CD4-positive, alpha-beta memory T cell (primary cell): Measurements from ENCODE around the gene OBSL1. TPM values are rescaled to one million over a fixed set of nuclear protein-coding genes. Genes with fewer than 3 reads are reported as not detected.

ENCODE experiments used
- CTCF ChIA-PET: fragments of 350-600 bp; sonication (Branson Sonifier 250); formaldehyde crosslinking; loops from one replicate; lab custom pipeline; 2021; ENCODE audit warnings: inconsistent platforms; ENCODE audit not compliant: partially characterized antibody; lab: Charles Lee
- POLR2A ChIA-PET: fragments of 350-600 bp; sonication (Branson Sonifier 250); formaldehyde crosslinking; loops from one replicate; lab custom pipeline; 2021; ENCODE audit not compliant: partially characterized antibody; lab: Charles Lee
- DNase-seq, 5 donors: peaks; one replicate each; pipeline versions ENCODE4 v3.0.0 to v3.0.0-alpha.2; 2020 to 2022; ENCODE audit warnings: mixed read lengths in 1 of 5
- H3K27ac ChIP-seq: one replicate; pipeline ENCODE4 v1.7.0; 2013; ENCODE audit warnings: low read depth, low read length
- H3K27me3 ChIP-seq: 2 replicates; pipeline ENCODE4 v1.7.0; 2013; ENCODE audit warnings: mild to moderate bottlenecking, low read length, moderate library complexity; ENCODE audit not compliant: insufficient read depth
- H3K36me3 ChIP-seq: 2 replicates; pipeline ENCODE4 v1.7.0; 2013; ENCODE audit warnings: mild to moderate bottlenecking, low read length, moderate library complexity; ENCODE audit not compliant: insufficient read depth
- H3K4me1 ChIP-seq: 2 replicates; pipeline ENCODE4 v1.7.0; 2013; ENCODE audit warnings: mild to moderate bottlenecking, low read length, moderate library complexity; ENCODE audit not compliant: insufficient read depth
- H3K4me3 ChIP-seq, 2 donors: one replicate each; pipeline ENCODE4 v1.7.0; 2013; ENCODE audit warnings: low read length in 2 of 2, mild to moderate bottlenecking in 1 of 2
- H3K9me3 ChIP-seq, 2 donors: one replicate each; pipeline ENCODE4 v1.7.0; 2013; ENCODE audit warnings: low read length in 2 of 2, control low read depth in 1 of 2; ENCODE audit not compliant: control insufficient read depth in 1 of 2
- H3K27ac Mint-ChIP-seq, 7 donors: one replicate each; pipeline ENCODE4 v1.8.0; 2020 to 2021; ENCODE audit warnings: mixed read lengths in 7 of 7, mild to moderate bottlenecking in 6 of 7, inconsistent platforms in 3 of 7, moderate library complexity in 3 of 7
- H3K27me3 Mint-ChIP-seq, 2 donors: one replicate each; pipeline ENCODE4 v1.8.0; 2020 to 2021; ENCODE audit warnings: mixed read lengths in 2 of 2
- H3K36me3 Mint-ChIP-seq, 2 donors: one replicate each; pipeline ENCODE4 v1.8.0; 2020 to 2021; ENCODE audit warnings: mixed read lengths in 2 of 2, inconsistent platforms in 1 of 2, mild to moderate bottlenecking in 1 of 2
- H3K4me1 Mint-ChIP-seq, 4 donors: one replicate each; pipeline ENCODE4 v1.8.0; 2020 to 2021; ENCODE audit warnings: mixed read lengths in 4 of 4, mild to moderate bottlenecking in 1 of 4
- H3K4me3 Mint-ChIP-seq, 8 donors: one replicate each; pipeline ENCODE4 v1.8.0; 2020 to 2021; ENCODE audit warnings: mixed read lengths in 8 of 8, mild to moderate bottlenecking in 7 of 8, moderate library complexity in 6 of 8, inconsistent platforms in 3 of 8
- H3K9me3 Mint-ChIP-seq, 8 donors: one replicate each; pipeline ENCODE4 v1.8.0; 2020 to 2021; ENCODE audit warnings: mixed read lengths in 8 of 8, mild to moderate bottlenecking in 5 of 8, inconsistent platforms in 3 of 8, moderate library complexity in 1 of 8
- intact Hi-C: fragments of 100-400 bp; cut with micrococcal nuclease; formaldehyde crosslinking; loops from one replicate; pipeline ENCODE4 v1.15.1; 2023
- polyA plus RNA-seq, 2 donors: library from polyadenylated mRNA; unstranded; fragments of 300-500 nt; fragmentation: Illumina TruSeq; gene quantifications; one replicate each; pipeline ENCODE4 v1.2.3, GENCODE V29; 2021
- total RNA-seq, 2 experiments: library from RNA; stranded (reverse); gene quantifications; one replicate each; pipeline ENCODE4 v1.2.3, GENCODE V29; 2021

Gene OBSL1
- total and polyA plus RNA-seq, 4 experiments from 2014 or later: 0.09 TPM; not detected in 3

DNA sequence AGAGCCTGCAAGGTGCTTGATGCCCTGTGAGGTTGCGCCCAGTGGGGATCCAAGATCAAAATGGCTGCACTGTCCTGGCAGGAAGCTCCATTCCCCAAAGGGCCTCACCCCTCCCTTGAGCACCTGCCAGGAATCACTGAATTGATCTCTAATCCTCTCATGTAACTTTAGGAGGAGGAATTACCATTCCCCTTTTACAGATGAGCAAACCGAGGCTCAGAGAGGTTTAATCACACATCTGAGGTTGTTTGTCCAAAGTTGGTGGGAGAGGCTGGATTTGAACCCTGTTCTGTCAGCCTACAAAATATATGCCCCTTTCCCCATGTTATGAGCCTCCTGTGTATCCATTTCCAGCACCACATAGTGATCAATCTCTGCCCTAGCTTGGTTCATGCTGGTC lies 46.5 kb downstream of the OBSL1 start:
- Mint-ChIP-seq H3K27me3 (peaks cover 66 to 79% of the 10 kb centered on the region in 2 donors), H3K9me3 (no peaks in the 10 kb centered on the region), H3K36me3 (no peaks in the 10 kb centered on the region), H3K4me3 (no peak overlapping the region), H3K4me1 (peaks cover 8 to 19% (median 12%) of the 10 kb centered on the region in 4 donors), H3K27ac (no peak overlapping the region)
- DNase-seq: no peak
- Histone ChIP-seq H3K4me3 (no peak overlapping the region), H3K36me3 (no peaks in the 10 kb centered on the region), H3K27me3 (peaks cover 44% of the 10 kb centered on the region), H3K27ac (no peak overlapping the region), H3K4me1 (peaks cover 10% of the 10 kb centered on the region), H3K9me3 (no peaks in the 10 kb centered on the region)
- POLR2A ChIA-PET: no interaction called here
- CTCF ChIA-PET: interaction anchor here (0.8 to 1.8 kb wide), 3 partner anchors 17 to 30 kb away, joined by 3 to 8 read pairs (median 4); a partner anchor contains a TSS
- intact Hi-C loops: no loop called here

DNA sequence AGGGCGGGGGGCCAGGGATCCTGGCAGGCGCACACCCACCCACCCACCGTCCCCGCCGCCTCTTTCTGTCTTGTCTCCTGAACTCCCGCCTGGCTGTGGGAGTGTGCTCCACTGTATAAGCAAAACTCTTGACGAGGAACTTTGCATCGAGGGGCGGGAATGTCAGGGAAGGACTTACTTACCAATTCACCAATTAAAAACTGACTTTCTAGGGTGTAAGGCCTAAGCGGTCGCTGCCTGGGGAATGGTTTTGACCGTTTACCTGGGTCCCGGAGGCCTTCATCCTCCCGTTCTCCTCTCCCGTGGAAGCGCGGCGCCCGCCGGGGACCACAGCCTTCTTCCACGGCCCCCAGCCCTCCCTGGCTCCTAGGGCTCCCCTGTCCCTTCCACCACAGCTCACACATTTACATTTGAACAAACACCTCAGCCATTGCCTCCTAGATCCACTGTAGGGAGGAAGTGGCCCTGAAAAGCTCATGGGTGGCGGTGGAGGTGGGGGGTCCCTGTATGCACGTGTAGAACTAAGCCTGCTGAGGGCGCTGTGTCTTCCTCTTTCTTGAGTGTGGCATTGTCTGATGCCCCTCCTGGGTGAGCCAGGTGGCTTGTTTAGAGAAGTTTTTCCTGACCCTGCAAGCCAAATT lies 48.2 kb downstream of the OBSL1 start:
- Mint-ChIP-seq H3K4me3 (peak overlapping the region in 3 of 8 donors; percentile 9 to 72 (median 62)), H3K27me3 (peaks cover 69 to 77% of the 10 kb centered on the region in 2 donors), H3K4me1 (peaks cover 10 to 19% (median 12%) of the 10 kb centered on the region in 4 donors), H3K27ac (no peak overlapping the region), H3K9me3 (no peaks in the 10 kb centered on the region), H3K36me3 (no peaks in the 10 kb centered on the region)
- intact Hi-C loops: no loop called here
- POLR2A ChIA-PET: no interaction called here
- H3K4me3 ChIP-seq: no peak overlapping the region
- H3K27ac ChIP-seq: no peak overlapping the region
- H3K9me3 ChIP-seq: no peaks in the 10 kb centered on the region
- no peaks in the 10 kb centered on the region for H3K36me3 ChIP-seq
- DNase-seq: no peak
- peaks cover 10% of the 10 kb centered on the region for H3K4me1 ChIP-seq
- CTCF ChIA-PET: interaction anchor here (0.5 to 1.8 kb wide), 5 partner anchors 13 to 548 kb away, joined by 3 to 8 read pairs (median 3); a partner anchor contains a TSS
- H3K27me3 ChIP-seq: peaks cover 34% of the 10 kb centered on the region

- Mint-ChIP-seq H3K27ac (no peak overlapping the region), H3K4me1 (peaks cover 10 to 19% (median 12%) of the 10 kb centered on the region in 4 donors), H3K27me3 (peaks cover 69 to 78% of the 10 kb centered on the region in 2 donors), H3K9me3 (no peaks in the 10 kb centered on the region), H3K4me3 (peak overlapping the region in 5 of 8 donors; percentile 35 to 73 (median 40)), H3K36me3 (no peaks in the 10 kb centered on the region)
- POLR2A ChIA-PET: interaction anchor here (0.5 kb wide), 1 partner anchor 945 kb away, joined by 3 read pairs; no protein-coding TSS in a partner anchor
- Histone ChIP-seq H3K4me1 (peaks cover 10% of the 10 kb centered on the region), H3K9me3 (no peaks in the 10 kb centered on the region), H3K27me3 (peaks cover 29% of the 10 kb centered on the region), H3K36me3 (no peaks in the 10 kb centered on the region), H3K4me3 (no peak overlapping the region), H3K27ac (no peak overlapping the region)
- intact Hi-C loops: no loop called here
- no peak for DNase-seq
- CTCF ChIA-PET: interaction anchor here (1.8 kb wide), 1 partner anchor 27 kb away, joined by 8 read pairs; a partner anchor contains a TSS
Observed at GRCh38 chr2:219522111-219523030, 49.0 kb downstream of the OBSL1 start.

DNA sequence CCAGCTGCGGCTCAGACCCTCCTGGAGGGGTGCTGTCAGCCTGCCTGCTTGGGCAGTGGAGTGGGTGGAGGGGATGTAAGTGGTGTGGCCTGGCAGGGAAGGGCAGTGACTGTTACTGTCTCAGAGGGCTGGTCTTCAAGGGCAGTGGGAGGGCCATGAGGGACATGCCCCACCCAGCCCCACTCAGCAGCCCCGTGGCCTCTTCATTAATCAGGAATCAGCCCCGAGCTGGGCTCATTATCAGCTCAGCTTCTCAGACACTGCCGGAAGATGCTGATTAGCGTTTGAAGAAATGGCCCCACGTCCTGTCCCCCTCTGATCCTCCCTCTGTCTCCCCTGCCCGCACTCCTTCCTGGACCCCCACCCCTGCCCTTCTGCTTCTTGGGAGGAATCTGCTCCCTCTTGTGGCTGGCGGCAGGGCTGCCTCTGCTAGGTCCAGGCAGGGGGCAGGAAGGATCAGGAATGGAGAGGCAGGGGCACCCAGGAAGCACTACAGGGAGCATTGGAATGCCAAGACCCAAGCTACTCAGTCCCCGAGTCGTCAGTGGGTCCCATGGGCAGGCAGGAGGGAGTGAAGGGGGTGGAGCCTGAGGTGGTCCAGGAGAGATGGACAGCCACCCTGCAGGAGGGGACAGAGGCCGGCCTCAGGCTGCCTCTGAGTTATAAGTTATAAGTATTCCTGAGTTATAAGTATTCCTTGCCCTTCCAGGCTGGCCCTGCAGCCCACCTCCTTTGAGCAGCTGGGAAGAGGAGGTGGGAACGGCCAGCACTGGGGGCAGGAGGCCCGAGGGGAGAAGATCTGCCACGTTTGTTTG lies 50.1 kb downstream of the OBSL1 start:
- ChIA-PET CTCF (interaction anchor here (0.7 to 4.1 kb wide), 7 partner anchors 9 to 117 kb away, joined by 3 to 23 read pairs (median 4); no protein-coding TSS in a partner anchor), POLR2A (interaction anchor here (0.5 kb wide), 1 partner anchor 944 kb away, joined by 3 read pairs; no protein-coding TSS in a partner anchor)
- H3K4me1 Mint-ChIP-seq: peaks cover 10 to 19% (median 12%) of the 10 kb centered on the region in 4 donors
- peak overlapping the region in 3 of 8 donors; percentile 2 to 73 (median 3) for H3K4me3 Mint-ChIP-seq
- Histone ChIP-seq H3K9me3 (no peaks in the 10 kb centered on the region), H3K36me3 (no peaks in the 10 kb centered on the region), H3K27me3 (peaks cover 29% of the 10 kb centered on the region), H3K4me3 (no peak overlapping the region), H3K4me1 (peaks cover 10% of the 10 kb centered on the region), H3K27ac (no peak overlapping the region)
- H3K36me3 Mint-ChIP-seq: no peaks in the 10 kb centered on the region
- intact Hi-C loops: no loop called here
- H3K27ac Mint-ChIP-seq: peak overlapping the region in 2 of 7 donors; percentile 17 to 54
- no peak for DNase-seq
- no peaks in the 10 kb centered on the region for H3K9me3 Mint-ChIP-seq
- H3K27me3 Mint-ChIP-seq: peaks cover 67 to 79% of the 10 kb centered on the region in 2 donors

- intact Hi-C loops: no loop called here
- Histone ChIP-seq H3K4me3 (no peak overlapping the region), H3K27me3 (peaks cover 29% of the 10 kb centered on the region), H3K4me1 (peaks cover 10% of the 10 kb centered on the region), H3K9me3 (no peaks in the 10 kb centered on the region), H3K27ac (no peak overlapping the region), H3K36me3 (no peaks in the 10 kb centered on the region)
- Mint-ChIP-seq H3K36me3 (no peaks in the 10 kb centered on the region), H3K4me1 (peaks cover 10 to 19% (median 13%) of the 10 kb centered on the region in 4 donors), H3K27ac (peak overlapping the region in 1 of 7 donors; percentile 41), H3K27me3 (peaks cover 68 to 74% of the 10 kb centered on the region in 2 donors), H3K9me3 (no peaks in the 10 kb centered on the region), H3K4me3 (no peak overlapping the region)
- no peak for DNase-seq
- ChIA-PET POLR2A (no interaction called here), CTCF (interaction anchor here (0.9 to 4.1 kb wide), 7 partner anchors 8 to 115 kb away, joined by 3 to 23 read pairs (median 4); no protein-coding TSS in a partner anchor)
Observed at GRCh38 chr2:219520079-219520478, 51.3 kb downstream of the OBSL1 start.

DNA sequence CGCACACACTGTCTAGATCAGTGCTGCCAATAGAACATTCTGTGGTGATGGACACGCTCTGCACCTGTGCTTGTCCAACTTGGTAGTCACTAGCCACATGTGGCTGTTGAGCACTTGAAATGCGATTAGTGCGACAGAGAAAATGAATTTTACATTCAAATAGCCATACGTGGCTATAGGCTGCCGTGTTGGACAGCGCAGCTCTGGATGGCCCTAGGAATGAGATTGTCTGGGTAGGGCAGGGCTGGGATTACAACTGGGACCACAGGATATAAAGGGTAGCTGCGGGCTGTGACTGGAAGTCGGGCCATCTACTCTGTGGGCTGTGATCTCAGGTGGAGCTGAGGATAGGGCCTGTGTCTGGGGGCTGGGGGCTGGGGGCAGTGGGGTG lies 51.8 kb downstream of the OBSL1 start:
- Histone ChIP-seq H3K4me3 (no peak overlapping the region), H3K27me3 (peaks cover 25% of the 10 kb centered on the region), H3K9me3 (no peaks in the 10 kb centered on the region), H3K4me1 (peaks cover 10% of the 10 kb centered on the region), H3K36me3 (no peaks in the 10 kb centered on the region), H3K27ac (no peak overlapping the region)
- Mint-ChIP-seq H3K4me1 (peaks cover 10 to 19% (median 13%) of the 10 kb centered on the region in 4 donors), H3K27me3 (peaks cover 68 to 71% of the 10 kb centered on the region in 2 donors), H3K27ac (no peak overlapping the region), H3K9me3 (no peaks in the 10 kb centered on the region), H3K36me3 (no peaks in the 10 kb centered on the region), H3K4me3 (no peak overlapping the region)
- intact Hi-C loops: no loop called here
- ChIA-PET CTCF (interaction anchor here (1.2 to 4.1 kb wide), 6 partner anchors 8 to 60 kb away, joined by 4 to 23 read pairs (median 8); no protein-coding TSS in a partner anchor), POLR2A (no interaction called here)
- no peak for DNase-seq
